Measurements from ENCODE around the gene TMPRSS13. TPM values are rescaled to one million over a fixed set of nuclear protein-coding genes. Genes with fewer than 3 reads are reported as not detected.

Gene TMPRSS13
- total RNA-seq, 1 experiment from 2014 or later = 53.1 TPM

DNA sequence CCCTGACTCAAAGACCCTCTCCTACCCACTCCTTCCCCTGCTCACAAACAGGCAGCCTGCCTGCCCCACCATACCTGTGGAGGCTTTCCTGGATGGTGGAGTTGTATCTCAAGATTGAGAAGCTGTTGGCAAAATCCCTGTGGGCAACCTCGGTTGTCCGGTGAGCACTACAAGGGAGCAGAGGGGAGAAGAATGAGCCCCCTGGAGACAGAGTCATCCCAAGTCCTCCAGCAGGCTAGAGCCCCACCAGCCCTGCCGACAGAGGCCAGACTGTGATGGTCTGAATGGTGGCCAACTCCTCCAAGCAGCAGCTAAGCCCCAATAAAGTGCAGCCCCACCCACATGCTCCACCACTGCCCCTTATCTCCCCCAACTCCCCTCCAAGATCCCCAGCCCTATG lies 17.5 kb downstream of the TMPRSS13 start:
- H3K4me3 Mint-ChIP-seq (ENCODE audit: unreplicated experiment) = no peak overlapping the region
- Histone ChIP-seq H3K4me3 (ENCODE audit: low read depth, low read length) (no peak overlapping the region), H3K4me1 (peaks cover 8% of the 10 kb centered on the region), H3K36me3 (ENCODE audit: control insufficient read depth, insufficient read depth, low read length) (peaks cover 3% of the 10 kb centered on the region; the same call in 1 of the 2 replicates), H3K9me3 (no peaks in the 10 kb centered on the region), H3K27me3 (replicated peaks; ENCODE audit: control insufficient read depth, insufficient read depth, low read length) (no peaks in the 10 kb centered on the region)
- intact Hi-C loops (cut with micrococcal nuclease; ENCODE audit: unreplicated experiment) = no loop called here
- ChIA-PET POLR2A (no interaction called here), CTCF (no interaction called here)
- peaks cover 10% of the 10 kb centered on the region for H3K36me3 Mint-ChIP-seq (ENCODE audit: insufficient read depth, unreplicated experiment)
- no peaks in the 10 kb centered on the region for H3K27me3 Mint-ChIP-seq (ENCODE audit: insufficient read depth, unreplicated experiment)
- H3K27ac Mint-ChIP-seq (ENCODE audit: unreplicated experiment) = no peak overlapping the region
- H3K4me1 Mint-ChIP-seq (ENCODE audit: low read depth, unreplicated experiment) = peaks cover 14% of the 10 kb centered on the region
- TF ChIP-seq, protein P1, sequence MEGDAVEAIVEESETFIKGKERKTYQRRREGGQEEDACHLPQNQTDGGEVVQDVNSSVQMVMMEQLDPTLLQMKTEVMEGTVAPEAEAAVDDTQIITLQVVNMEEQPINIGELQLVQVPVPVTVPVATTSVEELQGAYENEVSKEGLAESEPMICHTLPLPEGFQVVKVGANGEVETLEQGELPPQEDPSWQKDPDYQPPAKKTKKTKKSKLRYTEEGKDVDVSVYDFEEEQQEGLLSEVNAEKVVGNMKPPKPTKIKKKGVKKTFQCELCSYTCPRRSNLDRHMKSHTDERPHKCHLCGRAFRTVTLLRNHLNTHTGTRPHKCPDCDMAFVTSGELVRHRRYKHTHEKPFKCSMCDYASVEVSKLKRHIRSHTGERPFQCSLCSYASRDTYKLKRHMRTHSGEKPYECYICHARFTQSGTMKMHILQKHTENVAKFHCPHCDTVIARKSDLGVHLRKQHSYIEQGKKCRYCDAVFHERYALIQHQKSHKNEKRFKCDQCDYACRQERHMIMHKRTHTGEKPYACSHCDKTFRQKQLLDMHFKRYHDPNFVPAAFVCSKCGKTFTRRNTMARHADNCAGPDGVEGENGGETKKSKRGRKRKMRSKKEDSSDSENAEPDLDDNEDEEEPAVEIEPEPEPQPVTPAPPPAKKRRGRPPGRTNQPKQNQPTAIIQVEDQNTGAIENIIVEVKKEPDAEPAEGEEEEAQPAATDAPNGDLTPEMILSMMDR (IDR thresholded peaks at IDR 0.05; ENCODE audit: insufficient read depth in 1 of 2, low read depth in 1 of 2, low read length in 1 of 2, severe bottlenecking in 1 of 2, unreplicated experiment in 1 of 2) = no peak
- H3K9me3 Mint-ChIP-seq (ENCODE audit: unreplicated experiment) = no peaks in the 10 kb centered on the region
- BruUV-seq (replicated peaks) = no TSS peak
- DNase-seq = peak in 1 of 2 experiments; percentile 26

DNA sequence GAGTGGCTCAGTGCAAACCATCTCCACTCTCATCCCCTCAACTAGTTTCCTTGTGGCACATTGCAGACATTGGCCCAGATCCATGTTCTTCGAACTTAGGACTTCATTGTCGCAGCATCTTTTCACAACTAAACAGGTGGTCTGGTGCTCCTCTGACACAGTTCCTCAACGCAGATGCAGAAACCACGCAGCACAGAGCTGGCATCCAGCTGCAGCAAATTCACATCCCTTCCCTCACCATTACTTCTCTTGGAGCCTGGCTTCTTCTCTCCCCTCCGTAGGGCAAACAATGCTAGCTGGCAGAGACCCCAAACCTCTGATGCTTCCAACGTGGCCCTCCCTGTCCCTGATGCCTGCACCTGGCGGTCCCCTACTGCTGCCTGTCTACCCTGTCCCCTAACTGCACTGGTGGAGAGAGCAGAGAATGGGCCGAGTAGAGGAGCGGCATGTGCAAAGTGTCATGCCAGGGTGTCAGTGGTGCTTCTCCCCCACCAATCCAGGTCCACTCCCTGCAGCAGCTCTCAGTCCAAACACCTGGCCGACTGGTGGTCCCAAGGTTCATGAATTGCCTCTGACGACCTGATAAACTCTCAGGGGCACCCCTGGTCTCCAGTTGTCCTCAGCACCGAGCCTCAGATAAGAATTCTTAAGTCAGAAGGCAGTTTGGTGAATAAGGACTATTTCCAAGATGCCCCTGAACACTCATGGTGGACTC lies 18.1 kb downstream of the TMPRSS13 start:
- no TSS peak for BruUV-seq (replicated peaks)

DNA sequence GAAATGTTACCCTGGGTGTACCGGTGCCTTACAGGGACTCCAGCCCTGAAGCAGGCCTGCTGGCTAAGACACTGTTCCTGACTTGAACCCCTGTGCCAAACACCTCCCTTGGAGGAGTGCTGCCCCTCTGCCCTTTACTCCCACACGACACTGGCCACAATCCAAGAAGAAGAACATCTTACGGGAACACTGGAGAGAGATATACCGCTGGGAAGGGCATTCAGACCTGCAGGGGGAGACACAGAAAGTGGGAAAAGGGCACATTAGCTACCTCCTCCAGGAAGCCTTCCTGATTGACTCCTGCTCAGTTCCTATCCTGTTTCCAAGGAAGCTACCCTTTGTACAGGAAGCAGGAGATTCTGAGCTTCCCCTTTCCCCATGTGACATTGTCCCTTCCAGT lies 18.7 kb downstream of the TMPRSS13 start:
- no peaks in the 10 kb centered on the region for H3K27me3 ChIP-seq (replicated peaks; ENCODE audit: control insufficient read depth, insufficient read depth, low read length)
- no TSS peak for BruUV-seq (replicated peaks)

More for the DNA sequence above, 18.1 kb downstream of the TMPRSS13 start:
- Histone ChIP-seq H3K36me3 (ENCODE audit: control insufficient read depth, insufficient read depth, low read length) (peaks cover 3% of the 10 kb centered on the region; the same call in 1 of the 2 replicates), H3K4me1 (peaks cover 8% of the 10 kb centered on the region), H3K4me3 (ENCODE audit: low read depth, low read length) (no peak overlapping the region), H3K9me3 (no peaks in the 10 kb centered on the region), H3K27me3 (replicated peaks; ENCODE audit: control insufficient read depth, insufficient read depth, low read length) (no peaks in the 10 kb centered on the region)
- CTCF ChIA-PET = interaction anchor here (0.6 to 1.1 kb wide), 3 partner anchors 26 to 36 kb away, joined by 3 to 8 read pairs (median 3); no protein-coding TSS in a partner anchor
- POLR2A ChIA-PET = no interaction called here
- H3K36me3 Mint-ChIP-seq (ENCODE audit: insufficient read depth, unreplicated experiment) = peaks cover 10% of the 10 kb centered on the region
- TF ChIP-seq, protein P1 (IDR thresholded peaks at IDR 0.05; ENCODE audit: insufficient read depth in 1 of 2, low read depth in 1 of 2, low read length in 1 of 2, severe bottlenecking in 1 of 2, unreplicated experiment in 1 of 2) = no peak
- H3K4me3 Mint-ChIP-seq (ENCODE audit: unreplicated experiment) = no peak overlapping the region
- peak in 1 of 2 experiments; percentile 28 for DNase-seq
- no peaks in the 10 kb centered on the region for H3K27me3 Mint-ChIP-seq (ENCODE audit: insufficient read depth, unreplicated experiment)
- intact Hi-C loops (cut with micrococcal nuclease; ENCODE audit: unreplicated experiment) = no loop called here
- H3K4me1 Mint-ChIP-seq (ENCODE audit: low read depth, unreplicated experiment) = peaks cover 14% of the 10 kb centered on the region
- no peaks in the 10 kb centered on the region for H3K9me3 Mint-ChIP-seq (ENCODE audit: unreplicated experiment)
- no peak overlapping the region for H3K27ac Mint-ChIP-seq (ENCODE audit: unreplicated experiment)

More for the DNA sequence above, 18.7 kb downstream of the TMPRSS13 start:
- Histone ChIP-seq H3K9me3 (no peaks in the 10 kb centered on the region), H3K36me3 (ENCODE audit: control insufficient read depth, insufficient read depth, low read length) (peaks cover 3% of the 10 kb centered on the region; the same call in 1 of the 2 replicates), H3K4me3 (ENCODE audit: low read depth, low read length) (no peak overlapping the region), H3K4me1 (peaks cover 8% of the 10 kb centered on the region)
- ChIA-PET CTCF (interaction anchor here (0.6 to 1.1 kb wide), 4 partner anchors 27 to 95 kb away, joined by 3 to 8 read pairs (median 3); no protein-coding TSS in a partner anchor), POLR2A (no interaction called here)
- H3K4me3 Mint-ChIP-seq (ENCODE audit: unreplicated experiment) = no peak overlapping the region
- no peaks in the 10 kb centered on the region for H3K27me3 Mint-ChIP-seq (ENCODE audit: insufficient read depth, unreplicated experiment)
- H3K9me3 Mint-ChIP-seq (ENCODE audit: unreplicated experiment) = no peaks in the 10 kb centered on the region
- H3K27ac Mint-ChIP-seq (ENCODE audit: unreplicated experiment) = no peak overlapping the region
- H3K4me1 Mint-ChIP-seq (ENCODE audit: low read depth, unreplicated experiment) = peaks cover 14% of the 10 kb centered on the region
- peaks cover 10% of the 10 kb centered on the region for H3K36me3 Mint-ChIP-seq (ENCODE audit: insufficient read depth, unreplicated experiment)
- peak in 1 of 2 experiments; percentile 23 for DNase-seq
- intact Hi-C loops (cut with micrococcal nuclease; ENCODE audit: unreplicated experiment) = no loop called here
- TF ChIP-seq, protein P1 (IDR thresholded peaks at IDR 0.05; ENCODE audit: insufficient read depth in 1 of 2, low read depth in 1 of 2, low read length in 1 of 2, severe bottlenecking in 1 of 2, unreplicated experiment in 1 of 2) = no peak

Data from Caco-2 (cell line).